ENCODE data around the gene P2RX4.
A peak's percentile ranks its signal among the peaks of the same experiment; 100 is the strongest.

P2RX4 gene

DNA sequence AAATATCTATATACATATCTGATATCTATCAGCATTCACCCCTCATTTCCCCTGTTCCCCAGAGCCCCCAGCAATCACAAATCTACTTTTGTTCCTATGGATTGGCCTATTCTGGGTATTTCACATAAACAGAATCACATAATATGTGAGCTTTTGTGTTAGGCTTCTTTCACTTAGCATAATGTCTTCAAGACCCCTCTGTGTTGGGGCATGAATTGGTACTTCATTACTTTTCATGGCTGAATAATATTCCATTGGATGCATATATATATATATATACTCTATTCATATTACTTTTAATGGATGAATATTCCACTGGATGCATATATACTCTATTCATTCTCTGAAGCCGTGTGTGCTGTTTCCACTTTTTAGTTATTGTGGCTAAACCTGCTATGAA, 57.9 kb downstream of the P2RX4 start:
- no peaks in the 10 kb centered on the region for H3K27me3 ChIP-seq (ENCODE audit: insufficient read depth, poor library complexity, severe bottlenecking)
- H3K4me3 ChIP-seq (replicated peaks; ENCODE audit: insufficient read depth, low read length) = no peak overlapping the region
- no peak for DNase-seq (ENCODE audit: low read depth in 1 of 2, low spot score in 1 of 2)
- no peak overlapping the region for H3K27ac ChIP-seq (replicated peaks)
- TF ChIP-seq, protein P1, sequence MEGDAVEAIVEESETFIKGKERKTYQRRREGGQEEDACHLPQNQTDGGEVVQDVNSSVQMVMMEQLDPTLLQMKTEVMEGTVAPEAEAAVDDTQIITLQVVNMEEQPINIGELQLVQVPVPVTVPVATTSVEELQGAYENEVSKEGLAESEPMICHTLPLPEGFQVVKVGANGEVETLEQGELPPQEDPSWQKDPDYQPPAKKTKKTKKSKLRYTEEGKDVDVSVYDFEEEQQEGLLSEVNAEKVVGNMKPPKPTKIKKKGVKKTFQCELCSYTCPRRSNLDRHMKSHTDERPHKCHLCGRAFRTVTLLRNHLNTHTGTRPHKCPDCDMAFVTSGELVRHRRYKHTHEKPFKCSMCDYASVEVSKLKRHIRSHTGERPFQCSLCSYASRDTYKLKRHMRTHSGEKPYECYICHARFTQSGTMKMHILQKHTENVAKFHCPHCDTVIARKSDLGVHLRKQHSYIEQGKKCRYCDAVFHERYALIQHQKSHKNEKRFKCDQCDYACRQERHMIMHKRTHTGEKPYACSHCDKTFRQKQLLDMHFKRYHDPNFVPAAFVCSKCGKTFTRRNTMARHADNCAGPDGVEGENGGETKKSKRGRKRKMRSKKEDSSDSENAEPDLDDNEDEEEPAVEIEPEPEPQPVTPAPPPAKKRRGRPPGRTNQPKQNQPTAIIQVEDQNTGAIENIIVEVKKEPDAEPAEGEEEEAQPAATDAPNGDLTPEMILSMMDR (IDR thresholded peaks at IDR 0.05; ENCODE audit: insufficient read depth, low read length) = no peak
- TF ChIP-seq SPI1 (IDR thresholded peaks at IDR 0.05; ENCODE audit: borderline replicate concordance, low read depth) = no peak
- TF ChIP-seq POLR2AphosphoS5 (IDR thresholded peaks at IDR 0.05; ENCODE audit: low read depth) = no peak
- no peak for TF ChIP-seq GABPA (IDR thresholded peaks at IDR 0.05; ENCODE audit: low read depth)
- TF ChIP-seq, protein P2, sequence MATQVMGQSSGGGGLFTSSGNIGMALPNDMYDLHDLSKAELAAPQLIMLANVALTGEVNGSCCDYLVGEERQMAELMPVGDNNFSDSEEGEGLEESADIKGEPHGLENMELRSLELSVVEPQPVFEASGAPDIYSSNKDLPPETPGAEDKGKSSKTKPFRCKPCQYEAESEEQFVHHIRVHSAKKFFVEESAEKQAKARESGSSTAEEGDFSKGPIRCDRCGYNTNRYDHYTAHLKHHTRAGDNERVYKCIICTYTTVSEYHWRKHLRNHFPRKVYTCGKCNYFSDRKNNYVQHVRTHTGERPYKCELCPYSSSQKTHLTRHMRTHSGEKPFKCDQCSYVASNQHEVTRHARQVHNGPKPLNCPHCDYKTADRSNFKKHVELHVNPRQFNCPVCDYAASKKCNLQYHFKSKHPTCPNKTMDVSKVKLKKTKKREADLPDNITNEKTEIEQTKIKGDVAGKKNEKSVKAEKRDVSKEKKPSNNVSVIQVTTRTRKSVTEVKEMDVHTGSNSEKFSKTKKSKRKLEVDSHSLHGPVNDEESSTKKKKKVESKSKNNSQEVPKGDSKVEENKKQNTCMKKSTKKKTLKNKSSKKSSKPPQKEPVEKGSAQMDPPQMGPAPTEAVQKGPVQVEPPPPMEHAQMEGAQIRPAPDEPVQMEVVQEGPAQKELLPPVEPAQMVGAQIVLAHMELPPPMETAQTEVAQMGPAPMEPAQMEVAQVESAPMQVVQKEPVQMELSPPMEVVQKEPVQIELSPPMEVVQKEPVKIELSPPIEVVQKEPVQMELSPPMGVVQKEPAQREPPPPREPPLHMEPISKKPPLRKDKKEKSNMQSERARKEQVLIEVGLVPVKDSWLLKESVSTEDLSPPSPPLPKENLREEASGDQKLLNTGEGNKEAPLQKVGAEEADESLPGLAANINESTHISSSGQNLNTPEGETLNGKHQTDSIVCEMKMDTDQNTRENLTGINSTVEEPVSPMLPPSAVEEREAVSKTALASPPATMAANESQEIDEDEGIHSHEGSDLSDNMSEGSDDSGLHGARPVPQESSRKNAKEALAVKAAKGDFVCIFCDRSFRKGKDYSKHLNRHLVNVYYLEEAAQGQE (IDR thresholded peaks at IDR 0.05; ENCODE audit: insufficient replicate concordance, low read depth) = no peak

DNA sequence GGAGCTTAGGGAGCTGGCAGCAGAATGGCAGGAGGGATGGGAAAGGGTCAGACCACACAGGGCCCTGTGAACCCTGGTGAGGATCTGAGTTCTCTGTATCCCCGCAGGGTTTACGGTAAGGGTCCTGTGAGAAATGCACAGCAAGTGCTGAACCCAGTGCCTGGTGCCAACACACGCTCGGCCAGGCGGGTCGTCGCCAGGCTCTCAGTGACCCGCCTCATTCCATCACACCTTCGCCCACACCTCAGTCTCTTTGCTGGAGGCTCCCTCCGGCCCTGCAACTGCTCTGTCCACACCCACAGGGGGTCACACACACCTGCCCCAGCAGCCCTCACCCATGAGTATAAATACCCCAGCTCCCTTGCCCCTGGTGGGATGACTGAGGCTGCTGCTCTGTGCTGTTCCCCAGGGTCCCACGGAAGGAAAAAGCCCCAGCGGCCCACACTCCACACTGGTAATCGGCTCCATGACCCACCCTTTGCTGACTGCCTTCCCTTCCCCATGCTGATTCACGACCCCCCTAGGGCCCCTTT, 63.5 kb downstream of the P2RX4 start:
- no peak for TF ChIP-seq GABPA (IDR thresholded peaks at IDR 0.05; ENCODE audit: low read depth)
- TF ChIP-seq SPI1 (IDR thresholded peaks at IDR 0.05; ENCODE audit: borderline replicate concordance, low read depth) = no peak
- TF ChIP-seq POLR2AphosphoS5 (IDR thresholded peaks at IDR 0.05; ENCODE audit: low read depth) = 0 out of 2 replicates have a peak, but pooled peaks have one; percentile 18
- TF ChIP-seq, protein P1 (IDR thresholded peaks at IDR 0.05; ENCODE audit: insufficient read depth, low read length) = no peak
- TF ChIP-seq, protein P2 (IDR thresholded peaks at IDR 0.05; ENCODE audit: insufficient replicate concordance, low read depth) = no peak
- Histone ChIP-seq H3K4me3 (replicated peaks; ENCODE audit: insufficient read depth, low read length) (no peak overlapping the region), H3K27me3 (ENCODE audit: insufficient read depth, poor library complexity, severe bottlenecking) (no peaks in the 10 kb centered on the region), H3K27ac (replicated peaks) (no peak overlapping the region)
- no peak for DNase-seq (ENCODE audit: low read depth in 1 of 2, low spot score in 1 of 2)

DNA sequence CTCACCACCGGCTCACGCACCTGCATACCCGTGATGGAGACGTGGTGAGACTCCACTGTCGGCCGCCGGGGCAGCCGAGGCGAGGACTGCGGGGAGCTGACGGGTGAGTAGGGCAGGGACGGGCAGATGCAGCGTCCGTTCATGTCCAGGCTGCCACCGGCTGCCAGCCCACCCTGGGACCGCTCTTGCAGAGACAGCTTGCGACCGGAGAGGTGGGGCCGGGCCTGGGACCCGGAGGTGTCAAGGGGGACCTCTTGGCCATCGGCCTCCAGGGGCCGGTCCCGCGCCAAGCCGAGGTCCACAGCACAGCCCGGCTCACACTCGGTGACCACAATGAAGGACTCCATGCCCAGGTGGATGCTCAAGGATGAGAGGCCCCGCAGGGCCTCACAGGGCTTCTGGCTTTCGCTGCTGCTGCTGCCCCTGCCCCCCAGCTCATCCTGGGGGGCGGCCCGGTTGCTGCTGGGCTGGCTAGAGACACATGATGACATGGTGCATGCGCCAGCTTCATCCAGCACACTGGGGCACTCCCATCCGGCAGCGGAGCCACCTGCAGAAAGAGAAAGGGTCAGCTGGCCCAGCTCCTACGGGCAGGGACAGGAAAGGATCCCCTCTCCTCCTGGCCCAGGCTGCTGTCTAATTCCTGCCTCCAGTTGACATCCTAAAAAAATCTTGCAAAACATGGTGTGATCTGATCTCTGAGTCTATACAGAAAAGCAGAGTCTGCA, 64.3 kb downstream of the P2RX4 start:
- DNase-seq (ENCODE audit: low read depth in 1 of 2, low spot score in 1 of 2) = no peak
- Histone ChIP-seq H3K4me3 (replicated peaks; ENCODE audit: insufficient read depth, low read length) (no peak overlapping the region), H3K27me3 (ENCODE audit: insufficient read depth, poor library complexity, severe bottlenecking) (no peaks in the 10 kb centered on the region), H3K27ac (replicated peaks) (no peak overlapping the region)
- TF ChIP-seq, protein P1 (IDR thresholded peaks at IDR 0.05; ENCODE audit: insufficient read depth, low read length) = no peak
- no peak for TF ChIP-seq GABPA (IDR thresholded peaks at IDR 0.05; ENCODE audit: low read depth)
- TF ChIP-seq POLR2AphosphoS5 (IDR thresholded peaks at IDR 0.05; ENCODE audit: low read depth) = no peak
- no peak for TF ChIP-seq SPI1 (IDR thresholded peaks at IDR 0.05; ENCODE audit: borderline replicate concordance, low read depth)
- TF ChIP-seq, protein P2 (IDR thresholded peaks at IDR 0.05; ENCODE audit: insufficient replicate concordance, low read depth) = no peak
